Testis (tissue), 3 donors: ENCODE data around the gene ADAMTSL2. TPM values are rescaled to one million over a fixed set of nuclear protein-coding genes. Genes with fewer than 3 reads are reported as not detected.

Source experiments
- DNase-seq: peaks from one replicate; pipeline ENCODE4 v3.0.0-alpha.2; 2019
- H3K27ac ChIP-seq, 2 donors: fragments of 200-600 bp; sonication (generic); one replicate each; pipeline ENCODE4 v1.5.1; 2019
- H3K27me3 ChIP-seq: fragments of 200-600 bp; sonication (generic); one replicate; pipeline ENCODE4 v1.5.1; 2019
- H3K36me3 ChIP-seq: fragments of 200-600 bp; sonication (generic); one replicate; pipeline ENCODE4 v1.5.1; 2017; ENCODE audit warnings: low read depth; ENCODE audit errors: missing control alignments
- H3K4me1 ChIP-seq: fragments of 200-600 bp; sonication (generic); one replicate; pipeline ENCODE4 v1.5.1; 2019
- H3K4me3 ChIP-seq, 2 donors: fragments of 200-600 bp; sonication (generic); one replicate each; pipeline ENCODE4 v1.5.1; 2017 to 2019
- H3K9me3 ChIP-seq: fragments of 200-600 bp; sonication (generic); one replicate; pipeline ENCODE4 v1.5.1; 2017
- POLR2A ChIP-seq: fragments of 450-650 bp; IDR thresholded peaks from one replicate; pipeline ENCODE4 v1.6.1; 2017; ENCODE audit warnings: antibody characterized with exemption, mild to moderate bottlenecking, moderate library complexity
- WGBS, 2 donors: methylation state at CpG; one replicate each; pipeline ENCODE4 v1.1.5; 2018; 5-methylcytosine and 5-hydroxymethylcytosine counted together
- intact Hi-C: fragments of 100-400 bp; cut with DNase I; formaldehyde crosslinking; loops from one replicate; pipeline ENCODE4 v1.15.1; 2023; ENCODE audit warnings: low total_unique reads
- polyA plus RNA-seq: library from polyadenylated mRNA; stranded (reverse); fragments of 350-450 nt; fragmentation: Illumina TruSeq; extraction: RNeasy Lipid Tissue Mini Kit (QIAGEN cat#74804); gene quantifications from one replicate; pipeline ENCODE4 v1.2.3, GENCODE V29; 2014; ENCODE audit warnings: low read depth, low replicate concordance; ENCODE audit not compliant: insufficient read depth
- total RNA-seq, 2 donors: library from RNA; depleted of rRNA; stranded (reverse); fragments of >200 nt; gene quantifications; one replicate each; pipeline ENCODE4 v1.2.3, GENCODE V29; 2016
- TF ChIP-seq, protein P1 (sequence below), 3 experiments: fragments of 450-650 bp in 2 of 3; fragments of 200-600 bp in 1 of 3; sonication (generic) in 1 of 3; IDR thresholded peaks; one replicate each; pipeline ENCODE4 v1.5.1; 2016 to 2019; ENCODE audit warnings: antibody characterized with exemption in 3 of 3, mild to moderate bottlenecking in 2 of 3, moderate library complexity in 1 of 3

ADAMTSL2 gene
- total and polyA plus RNA-seq, 3 donors from 2014 or later: 3.8 to 11.1 (median 9.4) TPM

DNA sequence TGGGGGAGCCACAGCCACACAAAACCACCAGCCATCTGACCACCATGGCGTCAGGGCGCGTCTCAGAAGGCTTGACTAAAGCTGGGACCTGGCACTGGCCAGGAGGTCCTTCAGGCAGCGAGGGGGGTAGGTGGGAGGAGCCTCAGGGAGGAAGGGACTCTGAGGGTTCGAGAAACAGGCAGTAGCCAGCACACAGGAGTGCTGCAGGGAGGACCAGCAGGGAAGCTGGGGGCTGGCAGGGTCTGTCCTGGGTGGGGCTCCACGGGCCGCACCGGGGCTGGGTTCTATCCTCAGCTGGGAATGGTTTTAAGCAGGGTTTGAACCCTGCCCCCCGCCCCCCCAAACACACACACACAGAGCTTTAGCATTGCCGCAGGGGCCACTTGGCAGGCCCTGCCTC, 67.2 kb downstream of the ADAMTSL2 start:
- Histone ChIP-seq H3K27me3 (no peaks in the 10 kb centered on the region), H3K4me3 (no peak overlapping the region), H3K4me1 (no peaks in the 10 kb centered on the region), H3K36me3 (no peaks in the 10 kb centered on the region), H3K9me3 (no peaks in the 10 kb centered on the region), H3K27ac (no peak overlapping the region)
- no peak for TF ChIP-seq POLR2A
- TF ChIP-seq, protein P1, sequence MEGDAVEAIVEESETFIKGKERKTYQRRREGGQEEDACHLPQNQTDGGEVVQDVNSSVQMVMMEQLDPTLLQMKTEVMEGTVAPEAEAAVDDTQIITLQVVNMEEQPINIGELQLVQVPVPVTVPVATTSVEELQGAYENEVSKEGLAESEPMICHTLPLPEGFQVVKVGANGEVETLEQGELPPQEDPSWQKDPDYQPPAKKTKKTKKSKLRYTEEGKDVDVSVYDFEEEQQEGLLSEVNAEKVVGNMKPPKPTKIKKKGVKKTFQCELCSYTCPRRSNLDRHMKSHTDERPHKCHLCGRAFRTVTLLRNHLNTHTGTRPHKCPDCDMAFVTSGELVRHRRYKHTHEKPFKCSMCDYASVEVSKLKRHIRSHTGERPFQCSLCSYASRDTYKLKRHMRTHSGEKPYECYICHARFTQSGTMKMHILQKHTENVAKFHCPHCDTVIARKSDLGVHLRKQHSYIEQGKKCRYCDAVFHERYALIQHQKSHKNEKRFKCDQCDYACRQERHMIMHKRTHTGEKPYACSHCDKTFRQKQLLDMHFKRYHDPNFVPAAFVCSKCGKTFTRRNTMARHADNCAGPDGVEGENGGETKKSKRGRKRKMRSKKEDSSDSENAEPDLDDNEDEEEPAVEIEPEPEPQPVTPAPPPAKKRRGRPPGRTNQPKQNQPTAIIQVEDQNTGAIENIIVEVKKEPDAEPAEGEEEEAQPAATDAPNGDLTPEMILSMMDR (IDR thresholded peaks at IDR 0.05): no peak
- no peak for DNase-seq
- intact Hi-C loops: no loop called here
- 82 to 90% methylated on average over 9 to 10 of the region's 10 CpGs for WGBS, 2 donors

DNA sequence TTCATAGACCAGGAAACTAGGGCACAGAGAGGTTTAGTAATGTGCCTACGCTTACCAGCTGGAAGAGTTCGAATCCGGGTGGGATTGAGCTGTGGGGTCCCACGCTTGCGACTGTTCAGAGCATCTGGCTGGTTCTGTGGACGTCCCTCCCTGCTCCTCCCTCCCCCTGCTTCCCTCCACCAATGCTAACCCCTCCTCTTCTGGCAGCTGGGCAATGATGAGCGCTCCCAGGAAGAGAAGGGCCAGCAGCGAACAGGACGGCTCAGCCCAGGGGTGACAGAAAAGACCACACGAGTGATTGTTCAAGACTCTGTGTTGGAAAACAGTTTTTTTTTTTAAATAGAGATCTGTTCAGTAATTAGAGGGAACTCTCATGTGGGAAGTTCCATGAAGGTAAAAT, 67.8 kb downstream of the ADAMTSL2 start:
- H3K36me3 ChIP-seq: no peaks in the 10 kb centered on the region
- H3K9me3 ChIP-seq: no peaks in the 10 kb centered on the region
- H3K4me1 ChIP-seq: no peaks in the 10 kb centered on the region
- intact Hi-C loops: no loop called here
- DNase-seq: no peak
- H3K27ac ChIP-seq: no peak overlapping the region
- H3K4me3 ChIP-seq: no peak overlapping the region
- WGBS, 2 donors: 73 to 85% methylated on average over 10 of the region's 10 CpGs
- no peak for TF ChIP-seq POLR2A
- TF ChIP-seq, protein P1 (IDR thresholded peaks at IDR 0.05): no peak
- no peaks in the 10 kb centered on the region for H3K27me3 ChIP-seq

GRCh38 chr9:133603135-133603927, 68.8 kb downstream of the ADAMTSL2 start:
- intact Hi-C loops: no loop called here
- Histone ChIP-seq H3K27ac (no peak overlapping the region), H3K36me3 (no peaks in the 10 kb centered on the region), H3K27me3 (no peaks in the 10 kb centered on the region), H3K9me3 (no peaks in the 10 kb centered on the region), H3K4me1 (no peaks in the 10 kb centered on the region), H3K4me3 (no peak overlapping the region)
- no peak for DNase-seq
- TF ChIP-seq POLR2A: no peak
- TF ChIP-seq, protein P1 (IDR thresholded peaks at IDR 0.05): no peak
- WGBS, 2 donors: 73 to 79% methylated on average over 12 to 14 of the region's 14 CpGs

DNA sequence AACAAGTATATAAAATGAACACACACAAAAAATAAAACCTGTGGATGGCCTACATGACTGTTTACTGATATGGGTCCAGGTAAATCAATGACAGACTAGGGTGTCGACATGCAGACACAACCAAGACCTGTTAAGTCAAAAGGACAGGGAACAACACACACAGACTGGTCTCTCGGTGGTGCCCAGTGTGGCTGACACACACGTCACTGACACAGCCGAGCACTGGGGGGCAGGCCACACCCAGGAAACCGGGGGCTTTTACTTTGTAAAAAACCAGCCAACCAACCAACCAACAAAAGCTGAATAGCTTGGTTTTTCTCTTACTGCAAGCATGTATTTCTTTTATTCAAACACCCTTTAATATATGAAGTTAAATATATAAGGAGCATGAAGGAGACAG, 69.7 kb downstream of the ADAMTSL2 start:
- H3K4me3 ChIP-seq: no peak overlapping the region
- intact Hi-C loops: no loop called here
- H3K27me3 ChIP-seq: no peaks in the 10 kb centered on the region
- no peak for DNase-seq
- H3K27ac ChIP-seq: no peak overlapping the region
- H3K4me1 ChIP-seq: no peaks in the 10 kb centered on the region
- no peaks in the 10 kb centered on the region for H3K36me3 ChIP-seq
- H3K9me3 ChIP-seq: no peaks in the 10 kb centered on the region
- TF ChIP-seq, protein P1 (IDR thresholded peaks at IDR 0.05): no peak
- TF ChIP-seq POLR2A: no peak
- 64 to 71% methylated on average over 5 of the region's 5 CpGs for WGBS, 2 donors

- DNase-seq: no peak
- Histone ChIP-seq H3K27ac (no peak overlapping the region), H3K4me3 (no peak overlapping the region), H3K9me3 (no peaks in the 10 kb centered on the region), H3K4me1 (peaks cover 2% of the 10 kb centered on the region), H3K27me3 (no peaks in the 10 kb centered on the region), H3K36me3 (no peaks in the 10 kb centered on the region)
- intact Hi-C loops: no loop called here
- WGBS, 2 donors: 69% methylated on average over 13 to 14 of the region's 14 CpGs
- TF ChIP-seq, protein P1 (IDR thresholded peaks at IDR 0.05): no peak
- no peak for TF ChIP-seq POLR2A
Measured at GRCh38 chr9:133604856-133605255, 70.4 kb downstream of the ADAMTSL2 start.
